ENCODE measurements around the gene ARID3C.

Gene ARID3C

GRCh38 chr9:34592895-34593601 is 35.8 kb downstream of the ARID3C start:
- DNase-seq: no peak

GRCh38 chr9:34591917-34592866 is 36.7 kb downstream of the ARID3C start:
- no peak for DNase-seq

GRCh38 chr9:34591248-34591916 is 37.5 kb downstream of the ARID3C start:
- peak; percentile 67 for DNase-seq

- no peak for DNase-seq
Measured at GRCh38 chr9:34590381-34591247, 38.3 kb downstream of the ARID3C start.

GRCh38 chr9:34589636-34590380 is 39.1 kb downstream of the ARID3C start, which contains the start of gene CNTFR:
Gene CNTFR, minus strand, starts transcription at chr9:34589724. Its CDS starts 20,743 bp downstream, at chr9:34568981.
- DNase-seq: no peak

- no peak for DNase-seq
Measured at GRCh38 chr9:34588671-34589635, 39.9 kb downstream of the ARID3C start.

- DNase-seq: no peak
Measured at GRCh38 chr9:34587271-34587670, 41.6 kb downstream of the ARID3C start.

GRCh38 chr9:34585946-34586669 is 42.8 kb downstream of the ARID3C start:
- DNase-seq: no peak

GRCh38 chr9:34584970-34585369 is 43.9 kb downstream of the ARID3C start:
- DNase-seq: no peak

GRCh38 chr9:34582787-34583186 is 46.1 kb downstream of the ARID3C start:
- no peak for DNase-seq

GRCh38 chr9:34581318-34581717 is 47.5 kb downstream of the ARID3C start:
- DNase-seq: no peak

- DNase-seq: no peak
Measured at GRCh38 chr9:34580358-34580757, 48.5 kb downstream of the ARID3C start.

- DNase-seq: no peak
Measured at GRCh38 chr9:34579808-34580163, 49.1 kb downstream of the ARID3C start.

- DNase-seq: no peak
Measured at GRCh38 chr9:34579104-34579807, 49.6 kb downstream of the ARID3C start.

- DNase-seq: no peak
Measured at GRCh38 chr9:34578241-34579103, 50.4 kb downstream of the ARID3C start.

GRCh38 chr9:34577400-34578240 is 51.2 kb downstream of the ARID3C start:
- no peak for DNase-seq

Measured in activated CD4-positive, alpha-beta T cell treated with anti-CD3 and anti-CD28 coated beads for 1 hour (primary cell).